Activated CD4-positive, alpha-beta T cell treated with anti-CD3 and anti-CD28 coated beads for 48 hours (primary cell): ENCODE data around the gene FARSB.

Experiments
- DNase-seq: peaks from one replicate; pipeline ENCODE4 v3.0.0-alpha.2; 2020

The FARSB gene

GRCh38 chr2:222545823-222546795 lies 109.8 kb downstream of the FARSB start:
- no peak for DNase-seq

GRCh38 chr2:222544661-222545060 lies 111.2 kb downstream of the FARSB start:
- no peak for DNase-seq

GRCh38 chr2:222538535-222538934 lies 117.4 kb downstream of the FARSB start:
- DNase-seq = no peak

- no peak for DNase-seq
Observed at GRCh38 chr2:222535477-222535876, 120.4 kb downstream of the FARSB start.

GRCh38 chr2:222532315-222532714 lies 123.6 kb downstream of the FARSB start:
- DNase-seq = no peak

- no peak for DNase-seq
Observed at GRCh38 chr2:222526480-222527277, 129.2 kb downstream of the FARSB start.

- DNase-seq = no peak
Observed at GRCh38 chr2:222525811-222526210, 130.1 kb downstream of the FARSB start.

GRCh38 chr2:222523783-222524544 lies 131.9 kb downstream of the FARSB start:
- DNase-seq = no peak

- no peak for DNase-seq
Observed at GRCh38 chr2:222522082-222522481, 133.8 kb downstream of the FARSB start.

GRCh38 chr2:222521099-222521498 lies 134.8 kb downstream of the FARSB start:
- no peak for DNase-seq
